ENCODE data around the gene HOXC6.

GRCh38 chr12:54002278-54002914, 25.8 kb upstream of the HOXC6 start:
- TF ChIP-seq GATA2 (IDR thresholded peaks at IDR 0.05; ENCODE audit: low read depth, low read length) (no peak), GATA3 (IDR thresholded peaks at IDR 0.05; ENCODE audit: low read depth, low read length) (no peak)
